Measurements from ENCODE around the gene BSG.
"Not testable (repeated sequence)": the region's sequence is repeated elsewhere in the genome, so short reads cannot be mapped to it uniquely, and the experiment has no call there.

BSG gene

GRCh38 chr19:589693-590395, 17.4 kb downstream of the BSG start, which contains the start of gene HCN2:
Gene HCN2, plus strand, starts transcription at chr19:589881. Its CDS starts 65 bp downstream, at chr19:589946.
- DNase-seq, result no peak

DNA sequence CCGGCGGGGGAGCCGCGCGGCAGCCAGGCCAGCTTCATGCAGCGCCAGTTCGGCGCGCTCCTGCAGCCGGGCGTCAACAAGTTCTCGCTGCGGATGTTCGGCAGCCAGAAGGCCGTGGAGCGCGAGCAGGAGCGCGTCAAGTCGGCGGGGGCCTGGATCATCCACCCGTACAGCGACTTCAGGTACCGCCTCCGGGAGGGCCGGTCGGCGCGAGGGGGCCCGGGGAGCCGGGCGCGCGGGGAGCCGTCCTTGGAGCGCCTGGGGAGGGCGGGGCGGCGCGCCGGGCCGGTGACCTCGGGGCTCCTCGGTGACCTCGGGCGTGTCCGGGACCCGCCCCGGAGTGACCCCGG, 18.0 kb downstream of the BSG start:
- no peak for DNase-seq

DNA sequence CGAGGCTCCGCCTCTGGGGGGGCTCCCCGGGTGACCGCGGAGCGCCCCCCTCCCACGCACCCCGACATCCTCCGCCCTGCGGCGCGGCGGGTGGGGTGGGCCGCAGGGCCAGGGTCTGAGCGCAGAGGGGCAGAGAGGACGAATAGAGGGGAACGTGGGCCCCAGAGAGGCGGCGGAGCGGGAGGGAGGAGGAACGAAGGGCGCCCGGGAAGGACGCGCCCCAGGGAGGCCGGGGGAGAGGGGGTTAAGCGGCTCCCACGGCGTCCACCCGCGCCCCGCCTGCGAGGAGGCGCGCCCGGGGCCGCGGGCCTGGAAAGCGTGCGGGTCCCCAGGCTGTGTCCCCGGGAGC, 18.3 kb downstream of the BSG start:
- no peak for DNase-seq

GRCh38 chr19:591099-591958, 18.9 kb downstream of the BSG start:
- no peak for DNase-seq

DNA sequence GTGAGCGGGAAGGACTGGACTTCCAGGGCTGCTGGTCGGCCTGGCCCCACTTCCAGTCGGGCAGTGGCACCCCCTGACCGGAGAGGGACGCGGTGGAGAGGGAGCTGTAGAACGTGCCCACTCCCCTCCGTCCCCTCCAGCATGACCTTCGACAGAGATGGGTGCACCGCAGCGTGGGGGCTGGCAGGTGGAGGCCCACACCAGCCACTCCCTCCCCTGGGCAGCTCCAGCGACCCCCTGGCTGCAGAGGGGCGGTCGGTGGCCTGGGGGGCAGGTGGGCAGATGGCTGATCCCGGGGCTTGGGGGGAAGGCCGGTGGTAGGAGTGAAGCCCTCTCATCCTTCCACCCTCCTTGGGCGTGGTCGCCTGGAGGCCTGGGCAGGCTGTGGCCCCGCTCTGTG, 19.7 kb downstream of the BSG start:
- no peak for DNase-seq

GRCh38 chr19:593055-593454, 20.7 kb downstream of the BSG start:
- no peak for DNase-seq

DNA sequence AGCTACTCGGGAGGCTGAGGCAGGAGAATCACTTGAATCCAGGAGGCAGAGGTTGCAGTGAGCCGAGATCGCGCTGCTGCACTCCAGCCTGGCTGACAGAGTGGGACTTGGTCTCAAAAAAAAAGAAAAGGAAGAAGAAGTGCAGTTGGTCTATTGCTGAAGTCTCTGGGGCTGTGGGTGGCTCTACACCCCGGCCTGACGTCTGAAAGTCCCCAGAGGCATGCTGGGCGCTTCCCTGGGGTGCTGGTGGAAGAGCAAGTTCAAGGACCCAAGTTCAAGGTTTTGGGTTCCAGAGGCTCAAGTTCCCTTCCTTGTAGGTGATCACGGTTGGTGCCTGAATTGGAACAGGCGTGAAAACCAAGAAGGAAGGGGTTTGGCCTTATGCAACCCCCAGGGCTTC, 21.1 kb downstream of the BSG start:
- DNase-seq, result no peak

GRCh38 chr19:594265-594870, 22.0 kb downstream of the BSG start:
- DNase-seq, result no peak

DNA sequence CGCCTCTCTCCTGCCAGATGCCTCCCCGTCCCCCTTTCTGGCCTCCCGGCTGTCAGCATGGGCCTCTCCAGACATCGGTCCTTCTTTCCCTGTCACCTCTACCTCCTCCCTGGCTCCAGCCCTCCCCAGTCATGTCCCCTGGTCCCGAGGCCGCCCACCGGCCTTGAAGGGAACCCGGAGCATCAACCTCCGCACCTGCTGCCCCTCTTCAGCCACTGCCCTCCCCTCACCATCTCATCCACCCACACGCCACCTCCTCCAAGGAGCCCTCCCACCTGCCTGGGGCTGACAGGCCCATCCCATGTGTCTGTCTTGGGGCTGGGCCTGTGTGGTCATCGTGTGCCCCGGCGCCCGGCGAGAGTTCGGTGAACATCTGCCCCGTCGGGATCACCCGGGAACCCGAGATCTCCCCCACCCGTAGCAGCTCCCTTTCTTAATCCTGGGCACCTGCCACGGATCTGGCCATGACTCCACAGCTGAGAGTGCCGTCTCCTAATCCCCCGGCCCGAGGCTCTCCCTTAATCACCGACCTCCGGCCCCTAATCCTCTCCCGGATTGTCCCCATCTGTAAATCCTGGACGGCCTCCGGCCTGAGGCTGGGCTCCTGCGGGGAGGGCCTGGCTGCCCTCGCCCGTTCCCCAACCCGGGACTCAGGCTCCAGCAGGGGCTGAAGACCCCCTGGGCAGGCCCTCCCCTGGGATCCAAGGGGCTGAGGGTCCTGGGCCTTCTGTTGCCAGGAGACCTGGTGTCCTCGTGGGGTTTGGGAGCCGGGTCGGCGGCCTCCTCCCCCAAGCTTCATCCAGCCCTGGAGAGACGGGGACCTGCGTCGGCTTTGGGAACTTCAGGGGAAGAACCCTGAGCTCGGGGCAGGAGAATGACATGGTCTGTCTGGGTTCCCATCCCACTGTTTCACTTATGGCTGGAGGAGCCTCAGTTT, 23.2 kb downstream of the BSG start:
- DNase-seq, result no peak

- no peak for DNase-seq
Measured at GRCh38 chr19:596263-596655, 23.9 kb downstream of the BSG start.

- DNase-seq, result no peak
Measured at GRCh38 chr19:597406-598315, 25.3 kb downstream of the BSG start.

GRCh38 chr19:601310-601709, 28.9 kb downstream of the BSG start:
- no peak for DNase-seq

- no peak for DNase-seq
Measured at GRCh38 chr19:601790-602189, 29.4 kb downstream of the BSG start.

DNA sequence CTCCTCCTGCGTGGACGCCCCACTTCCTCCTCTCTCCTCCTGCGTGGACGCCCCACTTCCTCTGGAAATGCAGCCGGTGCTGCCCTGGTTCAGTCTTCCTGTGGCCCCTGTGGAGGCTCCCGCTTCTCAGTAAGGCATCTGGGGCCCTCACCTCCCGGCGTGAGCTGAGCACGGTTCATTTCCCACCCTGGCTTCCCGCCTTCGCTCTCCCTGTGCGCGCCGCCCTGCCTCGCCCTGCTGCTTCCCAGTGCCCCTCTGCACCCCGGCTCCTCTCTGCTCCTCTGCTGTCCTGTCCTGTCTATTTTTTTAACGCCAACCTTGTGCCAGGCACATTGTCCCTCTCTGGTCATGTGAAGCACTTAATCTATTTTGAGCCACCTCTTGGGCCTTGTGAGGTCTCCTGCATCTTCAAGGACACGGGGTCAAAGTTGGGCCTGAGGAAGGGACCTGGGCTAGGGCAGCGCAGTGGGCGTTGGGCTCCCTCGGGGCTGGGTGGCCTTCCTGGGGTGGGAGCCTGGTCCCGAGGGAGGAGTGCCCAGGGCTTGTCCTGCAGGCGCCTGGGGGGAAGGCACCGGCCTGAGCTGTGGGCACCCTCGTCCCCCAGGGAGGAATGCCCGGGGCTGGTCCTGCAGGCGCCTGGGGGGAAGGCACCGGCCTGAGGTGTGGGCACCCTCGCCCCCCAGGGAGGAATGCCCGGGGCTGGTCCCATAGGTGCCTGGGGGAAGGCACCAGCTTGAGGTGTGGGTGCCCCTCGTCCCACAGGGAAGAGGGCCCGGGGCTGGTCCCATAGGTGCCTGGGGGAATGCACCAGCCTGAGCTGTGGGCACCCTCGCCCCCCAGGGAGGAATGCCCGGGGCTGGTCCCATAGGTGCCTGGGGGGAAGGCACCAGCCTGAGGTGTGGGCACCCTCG, 30.2 kb downstream of the BSG start:
- no peak for DNase-seq

DNA sequence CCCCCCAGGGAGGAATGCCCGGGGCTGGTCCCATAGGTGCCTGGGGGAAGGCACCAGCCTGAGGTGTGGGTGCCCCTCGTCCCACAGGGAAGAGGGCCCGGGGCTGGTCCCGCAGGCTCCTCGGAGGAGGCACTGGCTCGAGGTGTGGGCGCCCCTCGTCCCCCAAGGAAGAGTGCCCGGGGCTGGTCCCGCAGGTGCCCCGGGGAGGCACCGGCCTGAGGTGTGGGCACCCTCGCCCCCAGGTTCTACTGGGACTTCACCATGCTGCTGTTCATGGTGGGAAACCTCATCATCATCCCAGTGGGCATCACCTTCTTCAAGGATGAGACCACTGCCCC, 30.9 kb downstream of the BSG start:
- not testable (repeated sequence) for DNase-seq

DNA sequence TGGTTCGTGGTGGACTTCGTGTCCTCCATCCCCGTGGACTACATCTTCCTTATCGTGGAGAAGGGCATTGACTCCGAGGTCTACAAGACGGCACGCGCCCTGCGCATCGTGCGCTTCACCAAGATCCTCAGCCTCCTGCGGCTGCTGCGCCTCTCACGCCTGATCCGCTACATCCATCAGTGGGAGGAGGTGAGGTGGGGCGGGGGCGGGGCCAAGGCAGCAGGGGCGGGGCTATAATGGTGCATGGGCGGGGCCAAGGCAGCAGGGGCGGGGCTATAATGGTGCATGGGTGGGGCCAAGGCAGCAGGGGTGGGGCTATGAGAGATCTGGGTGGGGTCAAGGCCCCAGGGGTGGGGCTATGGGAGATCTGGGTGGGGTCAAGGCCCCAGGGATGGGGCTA, 31.4 kb downstream of the BSG start:
- not testable (repeated sequence) for DNase-seq

GRCh38 chr19:604355-604754, 32.0 kb downstream of the BSG start:
- DNase-seq, result no peak

DNA sequence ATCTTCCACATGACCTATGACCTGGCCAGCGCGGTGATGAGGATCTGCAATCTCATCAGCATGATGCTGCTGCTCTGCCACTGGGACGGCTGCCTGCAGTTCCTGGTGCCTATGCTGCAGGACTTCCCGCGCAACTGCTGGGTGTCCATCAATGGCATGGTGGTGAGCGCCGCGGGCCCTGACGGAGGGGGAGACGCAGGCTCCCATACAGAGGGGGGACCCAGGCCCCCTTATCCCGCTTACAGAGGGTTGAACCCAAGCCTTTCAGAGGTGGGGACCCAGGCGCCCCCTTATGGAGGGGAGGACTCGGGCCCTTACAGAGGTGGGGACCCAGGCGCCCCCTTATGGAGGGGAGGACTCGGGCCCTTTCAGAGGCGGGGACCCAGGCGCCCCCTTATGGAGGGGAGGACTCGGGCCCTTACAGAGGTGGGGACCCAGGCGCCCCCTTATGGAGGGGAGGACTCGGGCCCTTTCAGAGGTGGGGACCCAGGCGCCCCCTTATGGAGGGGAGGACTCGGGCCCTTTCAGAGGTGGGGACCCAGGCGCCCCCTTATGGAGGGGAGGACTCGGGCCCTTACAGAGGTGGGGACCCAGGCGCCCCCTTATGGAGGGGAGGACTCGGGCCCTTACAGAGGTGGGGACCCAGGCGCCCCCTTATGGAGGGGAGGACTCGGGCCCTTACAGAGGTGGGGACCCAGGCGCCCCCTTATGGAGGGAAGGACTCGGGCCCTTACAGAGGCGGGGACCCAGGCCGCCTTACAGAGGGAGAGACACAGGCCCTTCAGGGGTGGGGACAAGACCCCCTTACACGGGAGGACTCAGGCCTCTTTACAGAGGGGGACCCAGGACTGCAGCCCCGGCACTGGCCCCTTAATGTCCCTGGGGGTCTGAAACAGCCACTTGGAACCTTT, 32.9 kb downstream of the BSG start:
- DNase-seq, result not testable (repeated sequence)

- DNase-seq, result no peak
Measured at GRCh38 chr19:607301-608154, 35.1 kb downstream of the BSG start.

All from GOT3 (cell line).